NT2/D1 (cell line): ENCODE data around the gene LEMD1.

ENCODE experiments used
- SUZ12 ChIP-seq: IDR thresholded peaks from 2 replicates; pipeline ENCODE4 v1.6.1; 2011; ENCODE audit not compliant: insufficient read length, insufficient read depth; ENCODE audit errors: extremely low read depth
- YY1 ChIP-seq: IDR thresholded peaks from 2 replicates; pipeline ENCODE4 v1.6.1; 2011; ENCODE audit not compliant: insufficient read length, insufficient read depth
- ZNF274 ChIP-seq: IDR thresholded peaks from 2 replicates; pipeline ENCODE4 v1.6.1; 2011; ENCODE audit warnings: mild to moderate bottlenecking, low read depth, low read length

DNA sequence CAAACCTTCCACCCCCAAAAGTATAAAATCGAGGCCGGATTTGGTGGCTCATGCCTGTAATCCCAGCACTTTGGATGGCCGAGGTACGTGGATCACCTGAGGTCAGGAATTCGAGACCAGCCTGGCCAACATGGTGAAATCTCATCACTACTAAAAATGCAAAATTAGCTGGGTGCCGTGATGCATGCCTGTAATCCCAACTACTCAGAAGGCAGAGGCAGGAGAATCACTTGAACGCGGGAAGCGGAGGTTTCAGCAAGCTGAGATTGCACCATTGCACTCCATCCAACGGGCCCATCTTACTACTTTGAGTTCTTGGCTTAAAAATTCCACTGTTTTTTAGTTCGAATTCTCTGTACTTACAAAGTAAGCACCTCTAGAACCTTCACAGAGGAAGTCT is 76.1 kb downstream of the LEMD1 start:
- TF ChIP-seq ZNF274 = no peak
- TF ChIP-seq YY1 = no peak
- TF ChIP-seq SUZ12 = no peak
